Measurements from ENCODE around the gene CEP55.

- TF ChIP-seq POLR2A (IDR thresholded peaks at IDR 0.05), result no peak
- no peak for TF ChIP-seq CTCF (IDR thresholded peaks at IDR 0.05)
Observed at GRCh38 chr10:93553482-93554315, 57.3 kb downstream of the CEP55 start.
